ENCODE data around the gene IQGAP3.

GRCh38 chr1:156565519-156565918 is 6.8 kb downstream of the IQGAP3 start:
- no peak for TF ChIP-seq CTCF (IDR thresholded peaks at IDR 0.05)
- TF ChIP-seq POLR2AphosphoS5 (IDR thresholded peaks at IDR 0.05) = no peak
- no peak for TF ChIP-seq POLR2A (IDR thresholded peaks at IDR 0.05)
- no peak for TF ChIP-seq EP300 (IDR thresholded peaks at IDR 0.05; ENCODE audit: low read depth)

Data from transverse colon (tissue), 4 donors.